Measurements from ENCODE around the gene LMBR1L. TPM values are rescaled to one million over a fixed set of nuclear protein-coding genes. Genes with fewer than 3 reads are reported as not detected.

The LMBR1L gene
- total RNA-seq, 4 donors from 2014 or later, result 17.6 to 77.5 (median 37.5) TPM

- H3K4me3 ChIP-seq, result no peak overlapping the region
- no peak for ATAC-seq
- 74 to 80% methylated on average over 1 to 4 of the region's 18 CpGs for WGBS, 2 donors (ENCODE audit: low coverage in 1 of 2)
- H3K4me1 ChIP-seq, result peaks cover 0 to 24% (median 12%) of the 10 kb centered on the region in 3 donors
- peaks cover 0 to 91% of the 10 kb centered on the region in 2 donors for H3K36me3 ChIP-seq
- H3K27ac ChIP-seq, result no peak overlapping the region
- H3K27me3 ChIP-seq, result no peaks in the 10 kb centered on the region
- H3K9me3 ChIP-seq, result no peaks in the 10 kb centered on the region
- TF ChIP-seq CTCF (IDR thresholded peaks at IDR 0.05), result no peak
- no peak for TF ChIP-seq EP300 (IDR thresholded peaks at IDR 0.05)
- TF ChIP-seq POLR2A (IDR thresholded peaks at IDR 0.05), result no peak
Measured at GRCh38 chr12:49051373-49051764, 59.3 kb downstream of the LMBR1L start.

GRCh38 chr12:49050507-49051372, 59.9 kb downstream of the LMBR1L start:
- Histone ChIP-seq H3K36me3 (peaks cover 0 to 97% of the 10 kb centered on the region in 2 donors), H3K27me3 (no peaks in the 10 kb centered on the region), H3K4me1 (peaks cover 0 to 18% (median 8%) of the 10 kb centered on the region in 3 donors), H3K4me3 (no peak overlapping the region), H3K9me3 (no peaks in the 10 kb centered on the region), H3K27ac (no peak overlapping the region)
- WGBS, 2 donors (ENCODE audit: low coverage in 1 of 2), result 74 to 84% methylated on average over 6 to 8 of the region's 13 CpGs
- TF ChIP-seq POLR2A (IDR thresholded peaks at IDR 0.05), result no peak
- TF ChIP-seq POLR2AphosphoS5 (IDR thresholded peaks at IDR 0.05), result no peak
- TF ChIP-seq EP300 (IDR thresholded peaks at IDR 0.05), result no peak
- TF ChIP-seq CTCF (IDR thresholded peaks at IDR 0.05), result no peak
- ATAC-seq, result no peak

DNA sequence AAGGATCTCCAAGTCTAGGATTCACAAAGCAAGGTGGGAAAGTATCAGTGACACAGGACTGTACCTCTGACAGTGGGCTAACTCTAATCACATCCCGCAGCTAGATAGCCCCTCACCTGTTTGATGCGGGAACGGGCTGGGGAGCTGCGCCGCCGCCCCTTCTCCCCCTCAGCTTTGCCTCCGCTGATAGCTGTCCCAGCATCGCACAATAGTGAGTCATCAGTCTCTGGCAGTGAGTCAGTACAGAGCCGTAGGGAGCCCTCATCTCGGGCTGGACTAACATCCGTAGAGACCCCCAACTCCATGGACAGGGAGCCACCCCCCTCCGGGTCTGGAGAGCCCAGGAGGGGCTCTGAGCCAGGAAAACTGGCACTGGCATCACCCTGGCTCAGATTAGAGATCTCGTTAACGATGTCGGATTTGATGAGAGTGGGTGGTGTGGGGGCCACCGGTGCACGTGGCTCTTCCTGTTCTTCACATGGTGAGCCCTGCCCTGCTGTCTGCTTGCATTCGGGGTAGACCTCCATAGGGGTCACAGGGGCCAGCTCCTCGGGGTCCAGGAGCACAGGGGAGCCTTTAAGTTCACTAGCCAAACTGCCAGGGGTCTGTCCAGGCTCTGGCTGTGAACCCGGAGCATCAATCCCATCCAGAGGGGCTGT, 61.0 kb downstream of the LMBR1L start:
- no peaks in the 10 kb centered on the region for H3K9me3 ChIP-seq
- no peak for ATAC-seq
- no peaks in the 10 kb centered on the region for H3K27me3 ChIP-seq
- peaks cover 0 to 100% of the 10 kb centered on the region in 2 donors for H3K36me3 ChIP-seq
- no peak overlapping the region for H3K4me3 ChIP-seq
- H3K27ac ChIP-seq, result no peak overlapping the region
- peaks cover 0 to 7% (median 0%) of the 10 kb centered on the region in 3 donors for H3K4me1 ChIP-seq
- 66% methylated on average over 10 of the region's 20 CpGs; no CpG with 5 or more reads in 1 of the 2 donors for WGBS, 2 donors (ENCODE audit: low coverage in 1 of 2)
- no peak for TF ChIP-seq POLR2A (IDR thresholded peaks at IDR 0.05)
- TF ChIP-seq POLR2AphosphoS5 (IDR thresholded peaks at IDR 0.05), result no peak
- TF ChIP-seq EP300 (IDR thresholded peaks at IDR 0.05), result no peak
- TF ChIP-seq CTCF (IDR thresholded peaks at IDR 0.05), result no peak

GRCh38 chr12:49048953-49049352, 61.7 kb downstream of the LMBR1L start:
- no peak for ATAC-seq
- H3K4me3 ChIP-seq, result no peak overlapping the region
- no peaks in the 10 kb centered on the region for H3K4me1 ChIP-seq
- H3K9me3 ChIP-seq, result no peaks in the 10 kb centered on the region
- no peak overlapping the region for H3K27ac ChIP-seq
- peaks cover 0 to 100% of the 10 kb centered on the region in 2 donors for H3K36me3 ChIP-seq
- H3K27me3 ChIP-seq, result no peaks in the 10 kb centered on the region
- 40 to 92% methylated on average over 1 to 6 of the region's 10 CpGs for WGBS, 2 donors (ENCODE audit: low coverage in 1 of 2)
- TF ChIP-seq POLR2A (IDR thresholded peaks at IDR 0.05) (no peak), POLR2AphosphoS5 (IDR thresholded peaks at IDR 0.05) (no peak), EP300 (IDR thresholded peaks at IDR 0.05) (no peak), CTCF (IDR thresholded peaks at IDR 0.05) (no peak)

Small RNA genes within 50 kb of the gene (small RNA-seq; reads per million reads assigned to genes)
- 0 reads per million in 4 donors for gene RF00019

Other genes with a start within 250 kb of the LMBR1L start
- 1 to 10 TPM in 1 of 4 donors, under 1 TPM in 1, not detected in 2; 0.19 to 1.9 TPM for gene RND1, start 245.0 kb downstream of the LMBR1L start, total RNA-seq
- 1 to 10 TPM; 3.4 to 8.3 (median 7.1) TPM for gene FKBP11, start 185.4 kb downstream of the LMBR1L start, total RNA-seq
- gene ARF3, start 153.4 kb downstream of the LMBR1L start, total RNA-seq, result 10 to 100 TPM; 52.6 to 91.6 (median 83.1) TPM
- gene WNT10B, start 139.1 kb downstream of the LMBR1L start, total RNA-seq, result 1 to 10 TPM in 2 of 4 donors, under 1 TPM in 1, not detected in 1; 0.54 to 3.3 (median 1.2) TPM
- gene WNT1, start 132.5 kb downstream of the LMBR1L start, total RNA-seq, result not detected
- not detected for gene DDN, start 111.5 kb downstream of the LMBR1L start, total RNA-seq
- 10 to 100 TPM; 55.9 to 79.9 (median 64.2) TPM for gene PRKAG1, start 92.1 kb downstream of the LMBR1L start, total RNA-seq
- gene KMT2D, start 50.1 kb downstream of the LMBR1L start, total RNA-seq, result 10 to 100 TPM; 23.6 to 75.0 (median 53.8) TPM
- under 1 TPM in 1 of 4 donors, not detected in 3; 0.35 TPM for gene RHEBL1, start 40.9 kb downstream of the LMBR1L start, total RNA-seq
- gene DHH, start 16.0 kb downstream of the LMBR1L start, total RNA-seq, result 1 to 10 TPM in 2 of 4 donors, under 1 TPM in 2; 0.54 to 1.2 (median 0.85) TPM
- gene TUBA1B, start 20.5 kb upstream of the LMBR1L start, total RNA-seq, result 1,000 to 10,000 TPM in 1 of 4 donors, 100 to 1,000 TPM in 3; 568 to 1,050 (median 731) TPM
- gene TUBA1A, start 78.2 kb upstream of the LMBR1L start, total RNA-seq, result 1,000 to 10,000 TPM in 1 of 4 donors, 100 to 1,000 TPM in 3; 514 to 1,167 (median 639) TPM
- 100 to 1,000 TPM; 122 to 210 (median 131) TPM for gene TUBA1C, start 154.2 kb upstream of the LMBR1L start, total RNA-seq
- gene PRPH, start 184.3 kb upstream of the LMBR1L start, total RNA-seq, result 10 to 100 TPM in 1 of 4 donors, 1 to 10 TPM in 3; 3.0 to 16.2 (median 5.8) TPM
- gene TROAP, start 212.4 kb upstream of the LMBR1L start, total RNA-seq, result under 1 TPM in 1 of 4 donors, not detected in 3; 0.22 TPM
- not detected for gene C1QL4, start 226.3 kb upstream of the LMBR1L start, total RNA-seq
- under 1 TPM in 2 of 4 donors, not detected in 2; 0.08 to 0.40 TPM for gene DNAJC22, start 236.0 kb upstream of the LMBR1L start, total RNA-seq